Stimulated activated CD4-positive, alpha-beta T cell treated with anti-CD3 and anti-CD28 coated beads, TNF-alpha, amount 100 ng/mL, for 24 hours (primary cell): ENCODE measurements around the gene SERPINB10.

ENCODE experiments used
- DNase-seq, 3 experiments: peaks; one replicate each; pipeline ENCODE4 v3.0.0-alpha.2; 2020; ENCODE audit warnings: low read depth in 3 of 3

Gene SERPINB10

GRCh38 chr18:63980896-63981460, 73.2 kb downstream of the SERPINB10 start:
- no peak for DNase-seq

GRCh38 chr18:63981719-63982118, 74.0 kb downstream of the SERPINB10 start:
- DNase-seq: no peak

- DNase-seq: no peak
Observed at GRCh38 chr18:63982361-63982760, 74.6 kb downstream of the SERPINB10 start.
